NT2/D1 (cell line): ENCODE measurements around the gene KRTAP9-8.
"Not testable (repeated sequence)": the region's sequence is repeated elsewhere in the genome, so short reads cannot be mapped to it uniquely, and the experiment has no call there.

Experiments
- YY1 ChIP-seq: IDR thresholded peaks from 2 replicates; pipeline ENCODE4 v1.6.1; 2011; ENCODE audit not compliant: insufficient read length, insufficient read depth
- ZNF274 ChIP-seq: IDR thresholded peaks from 2 replicates; pipeline ENCODE4 v1.6.1; 2011; ENCODE audit warnings: mild to moderate bottlenecking, low read depth, low read length

DNA sequence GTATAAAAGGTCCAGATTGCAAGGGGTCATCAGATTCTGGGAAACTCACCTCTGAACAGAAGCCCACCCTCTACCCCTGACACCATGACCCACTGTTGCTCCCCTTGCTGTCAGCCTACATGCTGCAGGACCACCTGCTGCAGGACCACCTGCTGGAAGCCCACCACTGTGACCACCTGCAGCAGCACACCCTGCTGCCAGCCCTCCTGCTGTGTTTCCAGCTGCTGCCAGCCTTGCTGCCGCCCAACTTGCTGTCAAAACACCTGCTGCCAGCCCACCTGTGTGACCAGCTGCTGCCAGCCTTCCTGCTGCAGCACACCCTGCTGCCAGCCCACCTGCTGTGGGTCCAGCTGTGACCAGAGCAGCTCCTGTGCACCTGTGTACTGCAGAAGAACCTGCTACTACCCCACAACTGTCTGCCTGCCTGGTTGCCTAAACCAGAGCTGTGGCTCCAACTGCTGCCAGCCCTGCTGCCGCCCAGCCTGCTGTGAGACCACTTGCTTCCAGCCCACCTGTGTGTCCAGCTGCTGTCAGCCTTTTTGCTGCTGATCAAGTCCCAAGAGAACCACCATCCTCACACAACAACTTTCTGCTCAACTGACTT is 11.9 kb downstream of the KRTAP9-8 start, which contains the start of gene KRTAP9-4:
- not testable (repeated sequence) for TF ChIP-seq ZNF274, YY1
